GM12878 (cell line): Measurements from ENCODE around the gene NANOG.

Source experiments
- POLR2A ChIP-seq: IDR thresholded peaks from 2 replicates; pipeline ENCODE4 v1.6.1; 2011; ENCODE audit warnings: low read depth, mild to moderate bottlenecking, low read length
- RCOR1 ChIP-seq: conservative IDR thresholded peaks from 2 replicates; pipeline ENCODE4 v1.6.1; 2012; ENCODE audit warnings: low read depth, low read length, improper control_type of control experiment
- TF ChIP-seq, protein P1 (sequence below): IDR thresholded peaks from 2 replicates; pipeline ENCODE4 v1.6.1; 2011; ENCODE audit warnings: low read depth, low read length, improper control_type of control experiment, borderline replicate concordance
- TF ChIP-seq, protein P2 (sequence below): fragments of 450-650 bp; IDR thresholded peaks from 2 replicates; pipeline ENCODE4 v1.6.1; 2017; ENCODE audit warnings: antibody characterized with exemption, mild to moderate bottlenecking, moderate library complexity

DNA sequence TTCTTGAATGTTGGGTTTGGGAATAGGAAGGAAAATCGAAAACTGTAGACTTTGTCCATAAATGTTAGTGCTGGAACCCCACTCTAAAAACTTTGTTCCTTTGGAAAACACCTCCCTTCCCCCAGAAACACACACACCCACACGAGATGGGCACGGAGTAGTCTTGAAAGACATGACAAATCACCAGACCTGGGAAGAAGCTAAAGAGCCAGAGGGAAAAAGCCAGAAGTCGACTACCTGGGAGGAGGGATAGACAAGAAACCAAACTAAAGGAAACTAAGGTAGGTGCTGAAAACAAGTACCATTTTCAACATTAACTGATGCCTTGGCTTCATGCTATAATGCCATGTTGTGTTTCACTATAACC lies 925 bp upstream of the NANOG start:
- TF ChIP-seq, protein P1, sequence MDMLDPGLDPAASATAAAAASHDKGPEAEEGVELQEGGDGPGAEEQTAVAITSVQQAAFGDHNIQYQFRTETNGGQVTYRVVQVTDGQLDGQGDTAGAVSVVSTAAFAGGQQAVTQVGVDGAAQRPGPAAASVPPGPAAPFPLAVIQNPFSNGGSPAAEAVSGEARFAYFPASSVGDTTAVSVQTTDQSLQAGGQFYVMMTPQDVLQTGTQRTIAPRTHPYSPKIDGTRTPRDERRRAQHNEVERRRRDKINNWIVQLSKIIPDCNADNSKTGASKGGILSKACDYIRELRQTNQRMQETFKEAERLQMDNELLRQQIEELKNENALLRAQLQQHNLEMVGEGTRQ = no peak
- TF ChIP-seq, protein P2, sequence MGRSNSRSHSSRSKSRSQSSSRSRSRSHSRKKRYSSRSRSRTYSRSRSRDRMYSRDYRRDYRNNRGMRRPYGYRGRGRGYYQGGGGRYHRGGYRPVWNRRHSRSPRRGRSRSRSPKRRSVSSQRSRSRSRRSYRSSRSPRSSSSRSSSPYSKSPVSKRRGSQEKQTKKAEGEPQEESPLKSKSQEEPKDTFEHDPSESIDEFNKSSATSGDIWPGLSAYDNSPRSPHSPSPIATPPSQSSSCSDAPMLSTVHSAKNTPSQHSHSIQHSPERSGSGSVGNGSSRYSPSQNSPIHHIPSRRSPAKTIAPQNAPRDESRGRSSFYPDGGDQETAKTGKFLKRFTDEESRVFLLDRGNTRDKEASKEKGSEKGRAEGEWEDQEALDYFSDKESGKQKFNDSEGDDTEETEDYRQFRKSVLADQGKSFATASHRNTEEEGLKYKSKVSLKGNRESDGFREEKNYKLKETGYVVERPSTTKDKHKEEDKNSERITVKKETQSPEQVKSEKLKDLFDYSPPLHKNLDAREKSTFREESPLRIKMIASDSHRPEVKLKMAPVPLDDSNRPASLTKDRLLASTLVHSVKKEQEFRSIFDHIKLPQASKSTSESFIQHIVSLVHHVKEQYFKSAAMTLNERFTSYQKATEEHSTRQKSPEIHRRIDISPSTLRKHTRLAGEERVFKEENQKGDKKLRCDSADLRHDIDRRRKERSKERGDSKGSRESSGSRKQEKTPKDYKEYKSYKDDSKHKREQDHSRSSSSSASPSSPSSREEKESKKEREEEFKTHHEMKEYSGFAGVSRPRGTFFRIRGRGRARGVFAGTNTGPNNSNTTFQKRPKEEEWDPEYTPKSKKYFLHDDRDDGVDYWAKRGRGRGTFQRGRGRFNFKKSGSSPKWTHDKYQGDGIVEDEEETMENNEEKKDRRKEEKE = no peak
- no peak for TF ChIP-seq POLR2A
- no peak for TF ChIP-seq RCOR1
